HG03457 (cell line): ENCODE measurements around the gene ITGB5.
"Not testable (repeated sequence)": the region's sequence is repeated elsewhere in the genome, so short reads cannot be mapped to it uniquely, and the experiment has no call there.

Experiments
- ATAC-seq: cut with Tn5 transposase; IDR thresholded peaks from one replicate; pipeline ENCODE4 v1.9.1; 2021; ENCODE audit warnings: moderate number of reproducible peaks; ENCODE audit not compliant: unreplicated experiment

ITGB5 gene

GRCh38 chr3:124759666-124760401 lies 127.3 kb downstream of the ITGB5 start:
- no peak for ATAC-seq

DNA sequence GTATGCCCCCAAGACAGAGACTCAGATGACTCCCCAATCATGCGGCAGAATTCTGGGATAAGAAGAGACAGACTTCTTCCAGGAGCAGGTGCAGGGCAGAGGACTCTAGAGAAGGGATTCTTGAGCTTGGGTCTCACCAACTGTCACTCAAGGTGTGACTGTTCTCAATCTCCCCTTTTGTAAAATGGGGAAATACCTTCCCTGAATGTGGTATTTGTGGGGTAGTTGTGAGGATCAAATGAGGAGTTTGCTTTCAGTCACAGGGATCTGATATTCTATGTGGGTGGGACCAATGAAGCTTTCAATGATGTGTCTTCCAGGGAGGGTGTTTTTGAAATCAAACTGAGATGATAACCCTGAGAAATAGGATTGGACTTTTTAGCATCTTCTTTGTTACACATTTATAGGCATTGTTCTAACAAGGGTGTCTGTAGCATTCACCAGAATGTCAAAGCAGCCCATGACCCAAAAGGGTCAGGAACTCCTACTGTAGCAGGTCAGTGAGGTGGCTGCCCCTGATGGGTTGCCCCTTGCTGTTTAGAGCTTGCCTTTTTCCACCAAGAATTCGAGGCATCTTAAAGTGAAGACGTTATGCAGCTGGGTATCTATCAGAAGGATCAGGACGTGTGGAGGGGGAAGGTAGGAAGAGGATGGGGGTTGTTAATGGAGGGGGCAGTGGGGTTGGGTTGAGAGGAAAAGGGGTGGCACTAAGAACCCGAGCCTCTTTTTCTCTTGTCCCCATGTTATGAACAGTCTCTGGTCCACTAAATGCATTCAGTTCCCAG lies 128.1 kb downstream of the ITGB5 start:
- ATAC-seq: no peak

DNA sequence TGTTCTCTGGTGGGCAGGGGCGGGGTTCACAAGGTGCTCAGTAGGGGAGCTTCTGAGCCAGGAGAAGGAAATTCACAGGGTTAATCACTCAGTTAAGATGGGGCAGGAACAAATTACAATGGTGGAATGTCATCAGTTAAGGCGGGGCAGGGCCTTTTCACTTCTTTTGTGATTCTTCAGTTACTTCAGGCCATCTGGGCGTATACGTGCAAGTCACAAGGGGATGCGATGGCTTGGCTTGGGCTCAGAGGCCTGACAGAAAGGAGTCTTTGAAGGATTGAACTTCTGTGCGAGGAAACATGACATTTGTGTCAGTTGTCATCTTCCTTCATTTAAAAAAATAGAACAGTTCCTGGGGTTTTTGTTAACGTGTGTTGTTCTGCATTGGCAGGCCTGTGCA lies 129.2 kb downstream of the ITGB5 start:
- ATAC-seq: not testable (repeated sequence)

DNA sequence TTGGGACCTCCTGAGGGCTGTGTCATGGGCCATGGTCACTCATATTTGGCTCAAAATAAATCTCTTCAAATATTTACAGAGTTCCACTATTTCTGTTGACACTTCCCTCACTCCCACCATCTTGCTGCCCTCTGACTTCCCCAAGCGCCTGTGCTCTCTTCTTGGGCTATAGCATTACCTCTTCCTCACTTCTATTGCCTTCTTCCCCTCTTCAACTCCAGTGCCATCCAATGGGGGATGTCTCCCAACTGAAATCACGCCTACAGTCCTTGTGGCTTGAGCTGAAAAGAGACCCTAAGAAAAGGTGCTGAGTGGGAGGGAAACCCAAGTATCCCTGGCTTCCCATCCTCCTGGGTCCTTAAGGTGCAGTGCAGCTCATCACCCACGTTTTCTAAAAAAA lies 135.1 kb downstream of the ITGB5 start:
- ATAC-seq: no peak

DNA sequence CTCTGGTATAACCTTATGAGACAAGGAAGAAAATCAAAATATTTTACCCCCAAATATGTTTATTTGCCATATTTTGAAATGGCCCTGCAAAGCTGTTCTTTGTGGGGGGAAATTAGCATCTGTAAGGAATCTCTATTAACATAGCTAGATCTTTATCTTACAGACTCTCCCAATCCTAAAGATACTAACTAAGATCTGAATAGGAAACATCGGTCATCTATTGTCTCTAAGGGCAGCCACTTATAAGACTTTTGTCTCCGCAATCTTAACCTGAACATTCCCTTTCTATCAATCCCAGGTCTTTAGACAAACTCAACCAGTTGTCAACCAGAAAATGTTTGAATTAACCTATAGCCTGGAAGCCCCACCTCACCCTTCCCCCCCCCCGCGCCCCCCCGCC lies 135.7 kb downstream of the ITGB5 start:
- ATAC-seq: no peak

DNA sequence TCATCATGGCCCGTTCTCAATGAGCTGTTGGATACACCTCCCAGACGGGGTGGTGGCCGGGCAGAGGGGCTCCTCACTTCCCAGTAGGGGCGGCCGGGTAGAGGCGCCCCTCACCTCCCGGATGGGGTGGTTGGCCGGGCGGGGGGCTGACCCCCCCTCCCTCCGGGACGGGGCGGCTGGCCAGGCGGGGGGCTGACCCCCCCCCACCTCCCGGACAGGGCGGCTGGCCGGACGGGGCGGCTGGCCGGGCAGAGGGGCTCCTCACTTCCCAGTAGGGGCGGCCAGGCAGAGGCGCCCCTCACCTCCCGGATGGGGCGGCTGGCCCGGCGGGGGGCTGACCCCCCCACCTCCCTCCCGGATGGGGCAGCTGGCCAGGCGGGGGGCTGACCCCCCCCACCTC lies 137.3 kb downstream of the ITGB5 start:
- not testable (repeated sequence) for ATAC-seq

DNA sequence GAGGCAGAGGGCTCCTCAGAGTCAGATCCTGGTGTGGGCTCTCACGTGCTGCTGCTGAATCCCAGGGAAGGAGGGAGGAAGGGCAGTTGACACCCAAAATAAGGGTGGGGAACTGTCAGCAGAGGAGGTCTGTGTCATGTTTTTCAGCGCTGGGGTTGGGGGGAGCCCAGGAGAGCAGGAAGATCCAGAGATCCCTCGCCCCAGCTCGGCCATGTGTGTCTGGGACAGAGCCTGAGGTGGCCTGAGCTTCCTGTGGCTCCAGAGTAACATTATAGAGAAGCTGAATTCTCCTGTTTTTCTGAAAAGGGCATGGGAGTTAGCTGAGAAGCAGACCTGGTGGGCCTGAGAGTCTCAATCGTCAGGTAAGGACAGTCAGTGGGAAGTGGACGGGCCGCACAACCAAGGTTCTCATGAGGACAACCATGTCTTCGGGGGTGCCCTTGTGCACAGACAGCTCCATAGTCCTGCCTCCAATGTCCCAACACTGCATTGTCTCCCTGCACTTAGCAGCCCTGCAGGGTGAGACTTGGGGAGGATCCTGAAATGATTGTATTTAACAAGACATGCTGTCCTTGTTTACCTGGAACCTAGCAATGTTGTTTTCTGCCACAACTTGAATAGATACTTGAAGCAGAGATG lies 138.5 kb downstream of the ITGB5 start:
- no peak for ATAC-seq

DNA sequence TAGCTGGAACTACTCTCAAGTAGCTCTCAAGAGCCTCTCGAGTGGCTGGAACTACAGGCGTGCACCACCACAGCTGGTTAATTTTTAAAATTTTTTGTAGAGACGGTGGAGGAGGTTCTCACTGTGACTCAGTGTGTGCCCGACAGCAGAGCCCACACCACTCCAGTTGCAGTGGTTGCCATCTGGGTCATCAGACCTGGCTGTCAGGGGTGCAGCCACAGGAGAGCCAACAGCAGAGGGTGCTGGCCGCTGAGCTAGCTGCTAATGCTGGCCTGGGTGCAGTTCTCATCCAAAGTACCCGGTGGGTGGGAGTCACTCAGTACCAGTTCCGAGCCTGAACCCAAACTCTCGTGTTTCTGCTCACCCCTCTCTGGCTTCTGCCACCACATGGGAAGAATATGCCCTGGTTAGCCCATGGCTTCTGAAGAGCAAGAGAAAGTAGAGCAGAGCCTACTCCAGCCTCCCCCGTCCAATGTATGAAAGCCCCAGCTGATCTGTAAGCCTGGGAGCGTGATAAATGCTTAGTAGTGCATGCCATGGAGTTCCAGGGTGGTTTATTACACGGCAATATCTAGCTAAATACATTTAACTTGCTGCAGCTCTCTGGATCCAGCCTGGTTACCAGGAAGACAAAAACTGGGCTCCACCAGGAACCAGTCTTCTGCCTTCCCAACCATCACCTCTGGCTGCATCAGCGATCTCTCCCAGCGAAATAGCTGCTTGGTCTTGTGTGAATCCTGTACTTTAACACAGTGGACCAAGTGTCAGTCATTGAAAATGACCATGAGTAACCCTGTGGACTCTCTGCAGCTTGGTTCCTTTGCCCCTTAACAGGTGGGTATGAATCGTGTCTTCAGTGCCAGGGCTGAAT lies 139.8 kb downstream of the ITGB5 start:
- ATAC-seq: no peak

GRCh38 chr3:124745756-124746155 lies 141.4 kb downstream of the ITGB5 start:
- no peak for ATAC-seq

GRCh38 chr3:124741027-124741426 lies 146.1 kb downstream of the ITGB5 start:
- ATAC-seq: no peak

- ATAC-seq: no peak
These were observed 155.4 kb downstream of the ITGB5 start for GRCh38 chr3:124731760-124732159.

- ATAC-seq: no peak
These were observed 156.2 kb downstream of the ITGB5 start for GRCh38 chr3:124730941-124731297.

GRCh38 chr3:124730129-124730940 lies 156.8 kb downstream of the ITGB5 start, which contains the start of gene UMPS:
Gene UMPS, plus strand, starts transcription at chr3:124730452. Its CDS starts 20 bp downstream, at chr3:124730472.
- peak; percentile 93 for ATAC-seq

DNA sequence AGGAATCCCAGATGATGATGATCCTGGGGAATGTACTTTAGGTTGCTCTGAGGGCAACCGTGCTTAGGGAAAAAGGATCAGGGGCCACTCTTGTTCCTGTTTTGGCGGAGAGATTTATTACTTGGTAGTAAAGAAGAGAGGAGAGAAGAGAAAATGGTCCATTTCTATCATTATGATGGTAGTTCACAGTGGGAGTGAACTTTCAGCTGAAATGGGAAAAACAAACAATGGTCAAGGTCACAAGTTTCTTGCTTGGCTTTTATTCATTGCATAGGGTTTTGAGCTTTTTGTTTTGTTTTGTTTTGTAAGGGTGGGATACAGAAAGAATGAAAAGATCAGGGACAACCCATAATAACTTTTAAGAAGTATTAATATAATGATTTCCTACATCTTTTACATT lies 164.6 kb downstream of the ITGB5 start:
- no peak for ATAC-seq

DNA sequence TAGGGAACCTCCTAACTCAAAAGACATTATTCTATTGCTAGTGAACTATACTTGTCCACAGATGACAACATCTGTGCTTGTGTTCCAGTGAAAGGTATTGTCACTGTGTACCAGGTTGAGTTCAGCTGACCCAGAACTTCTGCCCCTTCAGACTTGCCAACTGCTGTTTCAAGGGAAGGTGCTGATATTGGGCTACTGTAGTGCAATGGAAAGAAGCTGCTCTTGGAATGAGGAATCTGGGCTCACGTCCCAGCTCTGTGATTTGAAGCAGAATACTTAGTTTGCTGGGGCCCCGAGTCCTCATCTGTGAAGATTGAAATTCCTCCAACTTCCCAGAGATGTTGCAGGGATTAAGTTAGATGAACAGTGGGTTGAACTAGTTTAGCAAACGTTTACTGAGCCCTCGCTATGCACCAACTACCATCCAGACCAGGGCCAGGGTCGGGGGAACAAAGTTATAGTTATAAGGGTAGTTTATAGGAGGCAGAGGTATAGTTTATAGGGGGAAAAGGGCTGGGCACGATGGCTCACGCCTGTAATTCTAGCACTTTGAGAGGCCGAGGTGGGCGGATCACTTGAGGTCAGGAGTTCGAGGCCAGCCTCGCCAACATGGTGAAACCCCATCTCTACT lies 172.8 kb downstream of the ITGB5 start:
- no peak for ATAC-seq
